HG03378 (cell line): ENCODE data around the gene STC2.
"Not testable (repeated sequence)": the region's sequence is repeated elsewhere in the genome, so short reads cannot be mapped to it uniquely, and the experiment has no call there.

ENCODE experiments used
- ATAC-seq: cut with Tn5 transposase; IDR thresholded peaks from one replicate; pipeline ENCODE4 v1.9.1; 2021; ENCODE audit warnings: mild to moderate bottlenecking, moderate library complexity; ENCODE audit not compliant: unreplicated experiment

Gene STC2, protein sequence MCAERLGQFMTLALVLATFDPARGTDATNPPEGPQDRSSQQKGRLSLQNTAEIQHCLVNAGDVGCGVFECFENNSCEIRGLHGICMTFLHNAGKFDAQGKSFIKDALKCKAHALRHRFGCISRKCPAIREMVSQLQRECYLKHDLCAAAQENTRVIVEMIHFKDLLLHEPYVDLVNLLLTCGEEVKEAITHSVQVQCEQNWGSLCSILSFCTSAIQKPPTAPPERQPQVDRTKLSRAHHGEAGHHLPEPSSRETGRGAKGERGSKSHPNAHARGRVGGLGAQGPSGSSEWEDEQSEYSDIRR

DNA sequence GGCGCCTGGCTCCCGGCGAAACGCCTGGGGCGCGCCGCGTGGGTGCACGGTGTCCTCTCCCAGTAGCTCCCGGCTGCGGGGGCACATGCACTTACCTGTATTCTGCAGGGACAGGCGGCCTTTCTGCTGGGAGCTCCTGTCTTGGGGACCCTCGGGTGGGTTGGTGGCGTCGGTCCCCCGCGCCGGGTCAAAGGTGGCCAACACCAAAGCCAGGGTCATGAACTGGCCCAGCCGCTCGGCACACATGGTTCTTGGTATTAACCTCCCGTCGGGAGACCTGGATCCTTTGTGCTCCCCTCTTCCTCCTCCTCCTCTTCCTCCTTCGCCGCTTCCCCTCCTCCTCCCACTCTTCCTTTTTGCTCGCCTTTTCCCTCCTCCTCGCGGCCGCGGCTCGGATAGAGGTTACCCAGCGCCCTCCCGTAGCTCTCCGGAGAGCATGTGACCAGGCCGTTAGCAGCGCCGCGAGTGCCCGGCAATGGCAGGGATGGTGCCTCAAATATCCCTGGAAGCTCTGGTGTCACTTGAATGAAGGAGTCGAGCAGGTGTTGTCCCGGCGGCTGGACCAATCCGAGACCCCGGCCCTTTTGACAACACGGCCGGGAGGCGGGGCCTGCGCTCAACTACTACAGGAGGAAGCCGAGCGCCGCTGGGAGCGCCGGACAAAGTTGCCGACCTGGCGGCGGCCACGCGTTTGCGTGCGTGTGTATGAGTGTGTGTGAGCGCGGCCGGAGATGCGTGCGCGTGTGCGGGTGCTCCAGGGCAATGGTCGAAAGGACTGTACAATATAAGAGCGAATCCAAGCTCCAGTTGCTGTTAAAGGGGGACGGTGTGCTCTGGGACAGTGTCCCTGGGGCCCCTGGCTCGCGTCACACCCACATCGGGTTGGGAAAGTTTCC lies at the start of gene STC2:
Gene STC2, minus strand, starts transcription at position 467 of the 896 bp plus-strand sequence. Its CDS starts 221 bp downstream, at position 246.
- peak; percentile 34 for ATAC-seq

DNA sequence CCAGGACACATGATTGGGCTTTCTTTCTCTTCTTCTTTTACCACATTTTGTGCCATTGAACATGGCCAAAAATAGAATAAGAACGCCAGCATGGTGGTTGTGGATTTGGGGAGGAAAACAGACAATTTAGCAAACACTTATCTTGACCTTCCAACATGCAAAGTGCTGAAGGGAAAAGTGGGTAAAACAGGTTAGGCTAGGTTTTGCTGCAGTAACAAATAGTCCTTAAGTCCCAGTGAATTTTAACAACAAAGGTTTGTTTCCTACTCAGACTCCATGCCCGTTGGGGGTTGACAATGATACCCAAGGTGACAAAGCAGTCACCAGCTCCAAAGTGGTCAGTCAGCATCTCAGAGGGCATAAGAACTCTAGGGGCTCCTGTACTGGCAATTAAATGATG lies 43.2 kb upstream of the STC2 start:
- no peak for ATAC-seq

- not testable (repeated sequence) for ATAC-seq
Observed at GRCh38 chr5:173363406-173363805, 35.2 kb upstream of the STC2 start.

GRCh38 chr5:173355561-173355960 lies 27.3 kb upstream of the STC2 start:
- no peak for ATAC-seq

DNA sequence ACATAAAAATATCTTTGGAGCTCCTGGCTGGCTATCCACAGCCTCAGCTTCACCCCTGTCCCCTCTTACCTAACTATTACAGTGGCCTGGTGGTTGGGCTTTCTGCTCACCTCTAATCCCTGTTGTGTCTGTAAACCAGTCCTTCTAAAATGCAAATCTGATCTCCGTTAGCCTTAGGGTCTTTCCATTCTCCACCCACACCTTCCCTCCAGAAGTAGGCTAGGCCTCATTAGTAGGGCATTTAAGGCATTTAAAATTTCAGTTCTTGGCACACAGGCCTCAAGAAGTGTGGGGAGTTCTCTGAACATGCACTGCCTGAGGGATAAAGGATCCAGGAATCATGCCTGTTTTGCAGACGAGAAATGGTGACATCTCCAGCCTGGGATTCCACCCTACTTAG lies 26.4 kb upstream of the STC2 start:
- no peak for ATAC-seq

DNA sequence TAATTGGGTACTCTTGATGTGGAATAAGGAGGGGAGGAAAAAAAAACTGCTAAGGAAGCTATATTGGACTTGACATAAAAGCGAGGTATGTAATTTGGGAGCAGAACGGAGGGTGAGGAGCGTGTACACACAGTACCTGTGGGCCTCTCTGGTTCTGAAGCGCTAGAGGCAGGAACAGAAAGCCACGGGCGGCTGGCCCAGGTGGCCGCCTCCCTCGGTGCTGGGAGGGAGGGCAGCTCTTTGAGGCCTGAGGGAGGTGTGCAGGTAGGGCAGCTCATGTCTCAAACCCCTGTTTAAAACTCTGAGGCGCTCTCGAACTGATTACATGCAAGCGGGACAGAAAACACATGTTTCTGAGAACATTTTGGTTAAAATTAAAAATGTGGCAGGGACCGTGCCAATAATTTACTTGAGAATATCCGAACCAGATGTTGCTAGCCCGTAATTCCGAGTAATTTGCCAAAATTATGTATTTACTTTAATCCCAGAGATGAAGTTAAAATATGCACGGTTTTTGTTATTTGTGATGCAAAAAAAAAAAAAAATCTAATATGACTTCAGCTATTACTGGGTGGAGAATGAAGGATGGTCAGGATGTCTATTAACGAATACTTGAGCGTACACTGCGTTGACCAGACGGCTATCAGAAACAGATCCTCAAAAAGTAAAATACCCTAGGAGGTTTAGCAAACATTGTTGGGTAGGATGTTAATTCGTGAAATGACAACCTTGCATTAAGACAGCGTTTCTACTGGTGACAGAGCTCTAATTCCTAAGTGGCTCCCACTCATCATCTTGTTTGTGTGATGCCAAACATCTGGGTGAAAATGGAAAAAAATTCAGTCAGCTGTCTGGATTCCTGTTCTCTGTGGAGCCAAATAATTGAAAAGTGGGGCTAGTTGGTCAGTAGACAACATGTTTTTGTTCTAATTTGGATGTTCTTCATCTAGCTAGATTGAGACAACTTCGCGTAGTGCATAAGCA lies 24.4 kb upstream of the STC2 start:
- ATAC-seq = no peak

GRCh38 chr5:173342813-173343755 lies 14.9 kb upstream of the STC2 start:
- no peak for ATAC-seq

DNA sequence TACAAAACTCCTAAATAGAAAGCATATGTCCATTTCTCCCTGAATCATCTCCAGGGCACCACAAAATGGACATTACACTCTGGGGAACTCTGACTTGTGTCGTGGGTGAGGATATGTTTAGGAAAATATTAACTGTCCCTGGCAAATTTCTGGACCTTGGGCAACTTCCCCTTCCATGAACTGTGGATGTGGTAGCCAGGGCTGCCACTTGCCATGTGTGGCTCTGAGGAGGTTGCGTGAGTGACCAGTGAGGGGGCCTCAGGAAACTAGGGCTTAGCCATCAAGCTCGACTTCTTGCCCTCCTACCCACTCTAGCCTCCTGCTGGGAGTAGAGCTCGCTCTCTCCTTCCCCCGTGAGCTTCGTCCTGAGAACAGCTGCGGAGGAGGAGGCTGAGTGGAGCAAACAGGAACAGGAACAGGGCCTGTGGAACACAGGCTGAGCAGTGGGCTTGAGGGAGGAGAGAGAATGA lies 13.8 kb upstream of the STC2 start:
- no peak for ATAC-seq

DNA sequence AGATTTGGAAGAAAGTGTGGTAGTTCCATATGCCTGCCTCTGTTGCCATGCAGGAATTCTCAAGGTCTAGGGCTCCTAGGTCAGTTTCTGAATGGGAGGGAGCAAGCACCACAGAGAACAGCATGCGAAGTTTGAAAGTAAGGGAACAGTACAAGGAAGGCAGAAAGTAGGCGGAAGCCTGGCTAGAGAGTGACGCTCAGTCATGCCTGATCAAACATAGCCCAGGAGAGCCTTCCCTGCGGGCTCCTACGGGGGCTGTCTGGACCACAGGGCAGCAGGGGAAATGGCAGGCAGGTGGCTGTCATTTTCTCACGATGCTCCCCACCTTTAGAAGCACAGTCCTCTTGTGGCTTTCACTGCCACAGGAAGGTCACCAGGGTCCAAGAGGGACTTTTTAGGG lies 12.8 kb upstream of the STC2 start:
- ATAC-seq = no peak

DNA sequence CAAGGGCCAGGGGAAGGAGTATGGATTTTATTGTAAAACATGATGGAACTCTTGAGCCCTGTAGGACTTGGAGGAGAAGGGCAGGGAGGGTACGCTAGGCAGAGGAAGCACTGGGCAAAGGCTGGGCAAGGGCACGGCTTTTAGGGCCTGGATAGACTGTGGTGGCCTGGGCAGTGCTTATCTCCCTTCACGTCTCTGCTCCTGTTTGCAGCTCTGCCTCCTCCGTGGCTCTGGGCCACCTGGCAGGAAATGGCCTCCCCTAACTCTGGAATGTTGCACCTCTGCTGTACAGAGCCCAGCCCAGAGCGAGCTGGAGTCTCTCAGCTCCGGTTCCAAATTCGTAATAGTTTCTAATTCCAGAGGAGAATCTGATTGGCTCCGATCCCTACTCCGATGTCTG lies 12.2 kb upstream of the STC2 start:
- no peak for ATAC-seq

- no peak for ATAC-seq
Observed at GRCh38 chr5:173339286-173339685, 11.1 kb upstream of the STC2 start.

- no peak for ATAC-seq
Observed at GRCh38 chr5:173338380-173339015, 10.3 kb upstream of the STC2 start.

- ATAC-seq = no peak
Observed at GRCh38 chr5:173334808-173335207, 6.6 kb upstream of the STC2 start.

- no peak for ATAC-seq
Observed at GRCh38 chr5:173333925-173334661, 5.9 kb upstream of the STC2 start.

- peak; percentile 75 for ATAC-seq
Observed at GRCh38 chr5:173331956-173332479, 3.8 kb upstream of the STC2 start.

DNA sequence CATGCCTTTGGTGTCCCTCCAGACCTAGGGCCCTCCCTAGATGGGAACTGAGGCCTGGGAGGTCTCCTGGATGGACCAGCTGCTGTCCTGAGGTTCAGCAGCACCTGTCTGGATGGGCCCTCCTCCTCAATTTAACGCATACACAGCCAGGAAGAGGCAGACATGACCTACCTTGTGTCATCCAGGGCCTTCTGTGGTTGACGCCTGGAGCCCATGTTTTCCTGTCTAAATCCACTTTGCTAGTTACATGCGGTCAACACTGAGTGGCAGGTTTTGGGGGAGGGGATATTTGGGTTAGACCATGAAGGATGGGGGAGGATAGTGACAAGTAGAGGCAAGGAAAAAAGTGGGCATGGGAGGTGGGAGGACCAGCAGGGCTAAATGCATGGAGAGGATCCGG lies 3.1 kb upstream of the STC2 start:
- no peak for ATAC-seq

- no peak for ATAC-seq
Observed at GRCh38 chr5:173330338-173331206, 2.4 kb upstream of the STC2 start.
